WTC11 (cell line): ENCODE measurements around the gene TCEAL9.

Source experiments
- CTCF ChIP-seq: fragments of 200-600 bp; IDR thresholded peaks from 2 replicates; pipeline ENCODE4 v1.8.0; 2022; ENCODE audit warnings: antibody characterized with exemption
- E2F1 ChIP-seq: sonication (generic); formaldehyde crosslinking; IDR thresholded peaks from 2 replicates; pipeline ENCODE4 v1.8.0; 2022; ENCODE audit warnings: mild to moderate bottlenecking, missing genetic modification reagents
- SP1 ChIP-seq: sonication (generic); formaldehyde crosslinking; conservative IDR thresholded peaks from 2 replicates; pipeline ENCODE4 v1.8.1; 2022; ENCODE audit warnings: missing genetic modification reagents
- STAT6 ChIP-seq: sonication (generic); formaldehyde crosslinking; conservative IDR thresholded peaks from 2 replicates; pipeline ENCODE4 v1.8.1; 2023; ENCODE audit warnings: mild to moderate bottlenecking, low read depth, missing genetic modification reagents, moderate library complexity
- TEAD4 ChIP-seq: sonication (generic); formaldehyde crosslinking; IDR thresholded peaks from 2 replicates; pipeline ENCODE4 v1.8.0; 2022; ENCODE audit warnings: mild to moderate bottlenecking, missing genetic modification reagents
- USF1 ChIP-seq: sonication (generic); formaldehyde crosslinking; IDR thresholded peaks from 2 replicates; pipeline ENCODE4 v1.8.0; 2022; ENCODE audit warnings: mild to moderate bottlenecking, missing genetic modification reagents
- ZNF396 ChIP-seq: fragments of 250-450 bp; sonication (Bioruptor Pico); IDR thresholded peaks from 2 replicates; pipeline ENCODE4 v1.8.0; 2021; ENCODE audit warnings: mild to moderate bottlenecking, moderate library complexity, borderline replicate concordance

- TF ChIP-seq ZNF396 (CRISPR knock-in tag) (no peak), CTCF (no peak), STAT6 (CRISPR knock-in tag) (no peak), TEAD4 (CRISPR knock-in tag) (no peak), USF1 (CRISPR knock-in tag) (no peak), SP1 (CRISPR knock-in tag) (no peak), E2F1 (CRISPR knock-in tag) (no peak)
These were observed 25.5 kb upstream of the TCEAL9 start for GRCh38 chrX:103330681-103331288.
